ENCODE results near the gene LY6G5C. TPM values are rescaled to one million over a fixed set of nuclear protein-coding genes. Genes with fewer than 3 reads are reported as not detected.
A peak's percentile ranks its signal among the peaks of the same experiment; 100 is the strongest.

The LY6G5C gene
- total and polyA plus RNA-seq, 2 of the 13 experiments (the other 11 are each of a cell fraction or from before 2014, with no cell fraction given): 0.33 to 0.55 TPM

- TF ChIP-seq, protein P1, sequence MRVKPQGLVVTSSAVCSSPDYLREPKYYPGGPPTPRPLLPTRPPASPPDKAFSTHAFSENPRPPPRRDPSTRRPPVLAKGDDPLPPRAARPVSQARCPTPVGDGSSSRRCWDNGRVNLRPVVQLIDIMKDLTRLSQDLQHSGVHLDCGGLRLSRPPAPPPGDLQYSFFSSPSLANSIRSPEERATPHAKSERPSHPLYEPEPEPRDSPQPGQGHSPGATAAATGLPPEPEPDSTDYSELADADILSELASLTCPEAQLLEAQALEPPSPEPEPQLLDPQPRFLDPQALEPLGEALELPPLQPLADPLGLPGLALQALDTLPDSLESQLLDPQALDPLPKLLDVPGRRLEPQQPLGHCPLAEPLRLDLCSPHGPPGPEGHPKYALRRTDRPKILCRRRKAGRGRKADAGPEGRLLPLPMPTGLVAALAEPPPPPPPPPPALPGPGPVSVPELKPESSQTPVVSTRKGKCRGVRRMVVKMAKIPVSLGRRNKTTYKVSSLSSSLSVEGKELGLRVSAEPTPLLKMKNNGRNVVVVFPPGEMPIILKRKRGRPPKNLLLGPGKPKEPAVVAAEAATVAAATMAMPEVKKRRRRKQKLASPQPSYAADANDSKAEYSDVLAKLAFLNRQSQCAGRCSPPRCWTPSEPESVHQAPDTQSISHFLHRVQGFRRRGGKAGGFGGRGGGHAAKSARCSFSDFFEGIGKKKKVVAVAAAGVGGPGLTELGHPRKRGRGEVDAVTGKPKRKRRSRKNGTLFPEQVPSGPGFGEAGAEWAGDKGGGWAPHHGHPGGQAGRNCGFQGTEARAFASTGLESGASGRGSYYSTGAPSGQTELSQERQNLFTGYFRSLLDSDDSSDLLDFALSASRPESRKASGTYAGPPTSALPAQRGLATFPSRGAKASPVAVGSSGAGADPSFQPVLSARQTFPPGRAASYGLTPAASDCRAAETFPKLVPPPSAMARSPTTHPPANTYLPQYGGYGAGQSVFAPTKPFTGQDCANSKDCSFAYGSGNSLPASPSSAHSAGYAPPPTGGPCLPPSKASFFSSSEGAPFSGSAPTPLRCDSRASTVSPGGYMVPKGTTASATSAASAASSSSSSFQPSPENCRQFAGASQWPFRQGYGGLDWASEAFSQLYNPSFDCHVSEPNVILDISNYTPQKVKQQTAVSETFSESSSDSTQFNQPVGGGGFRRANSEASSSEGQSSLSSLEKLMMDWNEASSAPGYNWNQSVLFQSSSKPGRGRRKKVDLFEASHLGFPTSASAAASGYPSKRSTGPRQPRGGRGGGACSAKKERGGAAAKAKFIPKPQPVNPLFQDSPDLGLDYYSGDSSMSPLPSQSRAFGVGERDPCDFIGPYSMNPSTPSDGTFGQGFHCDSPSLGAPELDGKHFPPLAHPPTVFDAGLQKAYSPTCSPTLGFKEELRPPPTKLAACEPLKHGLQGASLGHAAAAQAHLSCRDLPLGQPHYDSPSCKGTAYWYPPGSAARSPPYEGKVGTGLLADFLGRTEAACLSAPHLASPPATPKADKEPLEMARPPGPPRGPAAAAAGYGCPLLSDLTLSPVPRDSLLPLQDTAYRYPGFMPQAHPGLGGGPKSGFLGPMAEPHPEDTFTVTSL (CRISPR knock-in tag; IDR thresholded peaks at IDR 0.05; ENCODE audit: borderline replicate concordance): 0 out of 2 replicates have a peak, but pooled peaks have one; percentile 4
- peak; percentile 72 for TF ChIP-seq HNF4A (CRISPR knock-in tag; IDR thresholded peaks at IDR 0.05)
- TF ChIP-seq ZMYM4 (CRISPR knock-in tag; IDR thresholded peaks at IDR 0.05): no peak
- TF ChIP-seq ZNF337 (CRISPR knock-in tag; IDR thresholded peaks at IDR 0.05; ENCODE audit: borderline replicate concordance, low read depth): 0 out of 2 replicates have a peak, but pooled peaks have one; percentile 47
- peak; percentile 62 for TF ChIP-seq UBTF (CRISPR knock-in tag; IDR thresholded peaks at IDR 0.05)
- TF ChIP-seq, protein P2, sequence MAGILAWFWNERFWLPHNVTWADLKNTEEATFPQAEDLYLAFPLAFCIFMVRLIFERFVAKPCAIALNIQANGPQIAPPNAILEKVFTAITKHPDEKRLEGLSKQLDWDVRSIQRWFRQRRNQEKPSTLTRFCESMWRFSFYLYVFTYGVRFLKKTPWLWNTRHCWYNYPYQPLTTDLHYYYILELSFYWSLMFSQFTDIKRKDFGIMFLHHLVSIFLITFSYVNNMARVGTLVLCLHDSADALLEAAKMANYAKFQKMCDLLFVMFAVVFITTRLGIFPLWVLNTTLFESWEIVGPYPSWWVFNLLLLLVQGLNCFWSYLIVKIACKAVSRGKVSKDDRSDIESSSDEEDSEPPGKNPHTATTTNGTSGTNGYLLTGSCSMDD (CRISPR knock-in tag; IDR thresholded peaks at IDR 0.05): no peak
- TF ChIP-seq REL (CRISPR knock-in tag; conservative IDR thresholded peaks at IDR 0.05): no peak
- TF ChIP-seq, protein P3, sequence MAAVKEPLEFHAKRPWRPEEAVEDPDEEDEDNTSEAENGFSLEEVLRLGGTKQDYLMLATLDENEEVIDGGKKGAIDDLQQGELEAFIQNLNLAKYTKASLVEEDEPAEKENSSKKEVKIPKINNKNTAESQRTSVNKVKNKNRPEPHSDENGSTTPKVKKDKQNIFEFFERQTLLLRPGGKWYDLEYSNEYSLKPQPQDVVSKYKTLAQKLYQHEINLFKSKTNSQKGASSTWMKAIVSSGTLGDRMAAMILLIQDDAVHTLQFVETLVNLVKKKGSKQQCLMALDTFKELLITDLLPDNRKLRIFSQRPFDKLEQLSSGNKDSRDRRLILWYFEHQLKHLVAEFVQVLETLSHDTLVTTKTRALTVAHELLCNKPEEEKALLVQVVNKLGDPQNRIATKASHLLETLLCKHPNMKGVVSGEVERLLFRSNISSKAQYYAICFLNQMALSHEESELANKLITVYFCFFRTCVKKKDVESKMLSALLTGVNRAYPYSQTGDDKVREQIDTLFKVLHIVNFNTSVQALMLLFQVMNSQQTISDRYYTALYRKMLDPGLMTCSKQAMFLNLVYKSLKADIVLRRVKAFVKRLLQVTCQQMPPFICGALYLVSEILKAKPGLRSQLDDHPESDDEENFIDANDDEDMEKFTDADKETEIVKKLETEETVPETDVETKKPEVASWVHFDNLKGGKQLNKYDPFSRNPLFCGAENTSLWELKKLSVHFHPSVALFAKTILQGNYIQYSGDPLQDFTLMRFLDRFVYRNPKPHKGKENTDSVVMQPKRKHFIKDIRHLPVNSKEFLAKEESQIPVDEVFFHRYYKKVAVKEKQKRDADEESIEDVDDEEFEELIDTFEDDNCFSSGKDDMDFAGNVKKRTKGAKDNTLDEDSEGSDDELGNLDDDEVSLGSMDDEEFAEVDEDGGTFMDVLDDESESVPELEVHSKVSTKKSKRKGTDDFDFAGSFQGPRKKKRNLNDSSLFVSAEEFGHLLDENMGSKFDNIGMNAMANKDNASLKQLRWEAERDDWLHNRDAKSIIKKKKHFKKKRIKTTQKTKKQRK (IDR thresholded peaks at IDR 0.05; ENCODE audit: low read length): no peak
- peak; percentile 17 for TF ChIP-seq ZNF574 (CRISPR knock-in tag; IDR thresholded peaks at IDR 0.05)
These were observed 16.7 kb downstream of the LY6G5C start (continued) for GRCh38 chr6:31663961-31664789.
